ENCODE measurements around the gene ANKZF1.

DNA sequence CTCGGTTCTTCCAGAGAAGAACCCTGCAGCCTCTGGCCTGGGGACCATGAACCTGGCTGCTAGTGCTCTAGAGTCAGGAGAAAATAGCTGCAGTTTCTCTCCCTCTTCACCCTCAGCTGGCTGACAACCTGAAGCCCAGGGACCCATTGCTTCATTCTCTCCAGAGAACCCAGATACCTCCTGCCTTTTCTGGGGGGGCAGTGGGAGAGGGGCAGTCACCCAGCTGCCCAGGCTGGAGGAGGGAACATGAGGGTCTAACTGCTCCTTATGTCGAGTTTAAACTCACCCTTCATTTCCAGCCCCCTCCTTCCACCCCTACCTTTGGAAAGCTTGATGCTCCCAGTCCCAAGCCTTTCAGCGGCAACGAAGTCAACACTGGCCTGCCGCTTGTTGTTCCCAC lies 30.6 kb upstream of the ANKZF1 start:
- TF ChIP-seq, protein P1, sequence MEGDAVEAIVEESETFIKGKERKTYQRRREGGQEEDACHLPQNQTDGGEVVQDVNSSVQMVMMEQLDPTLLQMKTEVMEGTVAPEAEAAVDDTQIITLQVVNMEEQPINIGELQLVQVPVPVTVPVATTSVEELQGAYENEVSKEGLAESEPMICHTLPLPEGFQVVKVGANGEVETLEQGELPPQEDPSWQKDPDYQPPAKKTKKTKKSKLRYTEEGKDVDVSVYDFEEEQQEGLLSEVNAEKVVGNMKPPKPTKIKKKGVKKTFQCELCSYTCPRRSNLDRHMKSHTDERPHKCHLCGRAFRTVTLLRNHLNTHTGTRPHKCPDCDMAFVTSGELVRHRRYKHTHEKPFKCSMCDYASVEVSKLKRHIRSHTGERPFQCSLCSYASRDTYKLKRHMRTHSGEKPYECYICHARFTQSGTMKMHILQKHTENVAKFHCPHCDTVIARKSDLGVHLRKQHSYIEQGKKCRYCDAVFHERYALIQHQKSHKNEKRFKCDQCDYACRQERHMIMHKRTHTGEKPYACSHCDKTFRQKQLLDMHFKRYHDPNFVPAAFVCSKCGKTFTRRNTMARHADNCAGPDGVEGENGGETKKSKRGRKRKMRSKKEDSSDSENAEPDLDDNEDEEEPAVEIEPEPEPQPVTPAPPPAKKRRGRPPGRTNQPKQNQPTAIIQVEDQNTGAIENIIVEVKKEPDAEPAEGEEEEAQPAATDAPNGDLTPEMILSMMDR (IDR thresholded peaks at IDR 0.05; ENCODE audit: low read length), result no peak
- TF ChIP-seq EZH2 (IDR thresholded peaks at IDR 0.05; ENCODE audit: borderline replicate concordance, low read length), result no peak
